B cell (primary cell): Measurements from ENCODE around the gene NFATC1. TPM values are rescaled to one million over a fixed set of nuclear protein-coding genes. Genes with fewer than 3 reads are reported as not detected.

Source experiments
- ATAC-seq: fragments of 200-7000 bp; cut with Tn5 transposase; one replicate; pipeline ENCODE4 v1.10.0; 2021; ENCODE audit warnings: low read depth, mild to moderate bottlenecking, moderate number of reproducible peaks, moderate library complexity
- CTCF ChIA-PET: fragments of 350-600 bp; sonication (Branson Sonifier 250); formaldehyde crosslinking; loops from one replicate; lab custom pipeline; 2021; ENCODE audit warnings: antibody characterized with exemption, inconsistent platforms; lab: Charles Lee
- POLR2A ChIA-PET: fragments of 350-600 bp; sonication (Branson Sonifier 250); formaldehyde crosslinking; loops from one replicate; lab custom pipeline; 2021; ENCODE audit warnings: antibody characterized with exemption; lab: Charles Lee
- DNase-seq: peaks from one replicate; pipeline ENCODE4 v3.0.0; 2013
- H2AFZ ChIP-seq: 2 replicates; pipeline ENCODE4 v1.6.1; 2012; ENCODE audit warnings: mild to moderate bottlenecking, low read depth, low read length; ENCODE audit not compliant: insufficient read depth, poor library complexity, severe bottlenecking
- H3K27ac ChIP-seq, 2 donors: 1 replicate in 1 of 2; 2 replicates in 1 of 2; pipeline ENCODE4 v1.5.1; 2012 to 2013; ENCODE audit warnings: low read length in 2 of 2, mild to moderate bottlenecking in 2 of 2, moderate library complexity in 1 of 2
- H3K27me3 ChIP-seq, 4 experiments: fragments of 200-600 bp in 1 of 4; sonication (generic) in 1 of 4; replicated peaks in 1 of 4; 1 replicate in 2 of 4; 2 replicates in 2 of 4; pipeline versions ENCODE4 v1.6.1 to v1.7.0; 2013 to 2016; ENCODE audit warnings: low read length in 3 of 4, mild to moderate bottlenecking in 2 of 4, mixed read lengths in 1 of 4, moderate library complexity in 1 of 4; ENCODE audit not compliant: insufficient read depth in 4 of 4, control insufficient read depth in 3 of 4; ENCODE audit errors: control extremely low read depth in 1 of 4
- H3K36me3 ChIP-seq, 2 experiments: replicated peaks in 1 of 2; 1 replicate in 1 of 2; 2 replicates in 1 of 2; pipeline versions ENCODE4 v1.6.1 to v1.7.1; 2013; ENCODE audit warnings: low read length in 1 of 2; ENCODE audit not compliant: insufficient read depth in 2 of 2, control insufficient read depth in 1 of 2; ENCODE audit errors: control extremely low read depth in 1 of 2, extremely low read depth in 1 of 2
- H3K4me1 ChIP-seq, 2 donors: fragments of 200-600 bp in 1 of 2; sonication (generic) in 1 of 2; 1 replicate in 1 of 2; 2 replicates in 1 of 2; pipeline versions ENCODE4 v1.5.1 to v1.6.1; 2013 to 2017; ENCODE audit warnings: low read length in 2 of 2; ENCODE audit not compliant: control insufficient read depth in 2 of 2, insufficient read depth in 2 of 2
- H3K4me2 ChIP-seq: replicated peaks from 2 replicates; pipeline ENCODE3; 2012; ENCODE audit warnings: mild to moderate bottlenecking, low read depth, low read length; ENCODE audit not compliant: poor library complexity, severe bottlenecking
- H3K4me3 ChIP-seq, 5 experiments: fragments of 200-600 bp in 1 of 5; sonication (generic) in 1 of 5; 1 replicate in 3 of 5; 2 replicates in 2 of 5; pipeline versions ENCODE4 v1.5.1 to v1.7.0; 2011 to 2016; ENCODE audit warnings: low read length in 4 of 5, mild to moderate bottlenecking in 4 of 5, low read depth in 2 of 5, control low read depth in 1 of 5, moderate library complexity in 1 of 5; ENCODE audit not compliant: insufficient read depth in 1 of 5; ENCODE audit errors: control extremely low read depth in 1 of 5, extremely low read depth in 1 of 5
- H3K79me2 ChIP-seq: fragments of 200-600 bp; sonication (generic); one replicate; pipeline ENCODE4 v1.6.0; 2016; ENCODE audit warnings: low read length; ENCODE audit not compliant: control insufficient read depth, insufficient read depth
- H3K9ac ChIP-seq: fragments of 200-600 bp; sonication (generic); 2 replicates; pipeline ENCODE4 v1.6.1; 2017; ENCODE audit warnings: mild to moderate bottlenecking, low read length, moderate library complexity
- H3K9me3 ChIP-seq, 3 donors: one replicate each; pipeline versions ENCODE4 v1.6.1 to v1.7.1; 2013; ENCODE audit warnings: low read length in 2 of 3; ENCODE audit not compliant: control insufficient read depth in 2 of 3, insufficient read depth in 1 of 3; ENCODE audit errors: control extremely low read depth in 1 of 3
- H4K20me1 ChIP-seq: 2 replicates; pipeline ENCODE4 v1.6.0; 2012; ENCODE audit warnings: mild to moderate bottlenecking, low read length; ENCODE audit not compliant: insufficient read depth, control insufficient read depth, poor library complexity, severe bottlenecking
- H3K27ac Mint-ChIP-seq: one replicate; pipeline ENCODE4 v1.8.0; 2021; ENCODE audit warnings: mixed read lengths
- H3K27me3 Mint-ChIP-seq: one replicate; pipeline ENCODE4 v1.8.0; 2021; ENCODE audit warnings: mixed read lengths
- H3K4me1 Mint-ChIP-seq: one replicate; pipeline ENCODE4 v1.8.0; 2021; ENCODE audit warnings: mixed read lengths
- H3K4me3 Mint-ChIP-seq: one replicate; pipeline ENCODE4 v1.8.0; 2021; ENCODE audit warnings: mixed read lengths
- H3K9me3 Mint-ChIP-seq: one replicate; pipeline ENCODE4 v1.8.0; 2022; ENCODE audit warnings: mixed read lengths; ENCODE audit not compliant: insufficient read depth
- EZH2 ChIP-seq: IDR thresholded peaks from 2 replicates; pipeline ENCODE4 v1.6.1; 2012; ENCODE audit warnings: borderline replicate concordance, low read depth, mild to moderate bottlenecking, moderate library complexity, low read length; ENCODE audit not compliant: insufficient read depth, poor library complexity, severe bottlenecking
- WGBS: methylation state at CpG from one replicate; pipeline ENCODE4 v1.1.5; 2013; ENCODE audit warnings: missing lambda C conversion rate; ENCODE audit not compliant: insufficient coverage; 5-methylcytosine and 5-hydroxymethylcytosine counted together
- intact Hi-C: fragments of 100-400 bp; cut with micrococcal nuclease; formaldehyde crosslinking; loops from one replicate; pipeline ENCODE4 v1.10.0; 2022
- polyA plus RNA-seq: library from polyadenylated mRNA; depleted of rRNA; stranded (reverse); fragments of >200 nt; gene quantifications from 2 replicates; pipeline ENCODE4 v1.2.3, GENCODE V29; 2012
- total RNA-seq, 2 donors: library from RNA; stranded (reverse); fragments of 120-200 nt in 1 of 2; gene quantifications; 1 replicate in 1 of 2; 2 replicates in 1 of 2; pipeline versions ENCODE4 v1.2.3 to v1.2.4, GENCODE V29; 2013 to 2022
- TF ChIP-seq, protein P1 (sequence below): fragments of 200-600 bp; IDR thresholded peaks from one replicate; pipeline ENCODE4 v1.8.0; 2022; ENCODE audit warnings: antibody characterized with exemption, mild to moderate bottlenecking

The NFATC1 gene
- total and polyA plus RNA-seq, 2 donors (not counting 1 experiment from before 2014, with no cell fraction given): 32.2 to 108 TPM

DNA sequence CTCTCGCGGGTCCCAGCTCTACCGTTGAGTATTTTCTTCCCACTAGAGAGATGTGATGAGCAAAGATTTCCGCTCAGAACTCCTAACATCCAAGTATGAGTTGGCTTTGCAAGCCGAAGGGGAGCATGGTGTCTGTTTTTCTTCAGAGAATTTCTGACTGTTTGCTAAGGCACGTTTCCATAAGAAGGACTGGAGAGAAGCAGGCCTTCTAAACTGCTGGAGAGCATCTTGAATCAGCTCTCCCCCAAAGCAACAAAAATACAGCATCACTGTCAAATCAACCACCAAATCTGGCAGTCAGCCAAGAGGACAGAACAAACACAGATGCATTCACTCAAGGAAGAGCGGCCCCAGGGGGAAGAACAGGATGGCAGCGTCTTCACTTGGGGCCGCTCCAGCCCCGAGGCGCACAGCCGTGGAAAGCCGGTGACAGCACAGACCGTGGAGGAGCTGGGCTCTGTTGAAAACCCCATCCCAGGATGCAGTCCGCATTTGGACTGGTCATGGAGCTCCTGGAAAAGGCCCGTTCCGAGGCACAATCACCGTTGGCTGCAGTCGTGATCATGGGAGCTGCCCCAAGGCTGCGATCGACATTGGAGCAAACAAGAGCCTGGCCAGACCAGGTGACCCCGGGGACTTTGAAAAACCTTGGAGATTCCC, 101.4 kb downstream of the NFATC1 start:
- H4K20me1 ChIP-seq: peaks cover 11% of the 10 kb centered on the region
- H3K27ac ChIP-seq: peak overlapping the region; percentile 68
- DNase-seq (peak; percentile 82), ATAC-seq (peak; percentile 80)
- WGBS: 42% methylated on average over 16 of the region's 22 CpGs
- H3K79me2 ChIP-seq: peaks cover 51% of the 10 kb centered on the region
- peaks cover 32% of the 10 kb centered on the region in 2 donors for H3K4me1 ChIP-seq
- peak overlapping the region; percentile 22 for H3K9ac ChIP-seq
- peaks cover 0 to 4% of the 10 kb centered on the region in 2 experiments for H3K36me3 ChIP-seq
- H3K27ac Mint-ChIP-seq: peak overlapping the region; percentile 84
- no peaks in the 10 kb centered on the region for H3K27me3 Mint-ChIP-seq
- ChIA-PET CTCF (interaction anchor here (0.9 to 2.1 kb wide), 6 partner anchors 10 to 117 kb away, joined by 3 to 12 read pairs (median 4); no protein-coding TSS in a partner anchor), POLR2A (interaction anchor here (0.9 to 3.6 kb wide), 3 partner anchors 11 to 31 kb away, joined by 3 to 28 read pairs (median 9); no protein-coding TSS in a partner anchor)
- TF ChIP-seq, protein P1, sequence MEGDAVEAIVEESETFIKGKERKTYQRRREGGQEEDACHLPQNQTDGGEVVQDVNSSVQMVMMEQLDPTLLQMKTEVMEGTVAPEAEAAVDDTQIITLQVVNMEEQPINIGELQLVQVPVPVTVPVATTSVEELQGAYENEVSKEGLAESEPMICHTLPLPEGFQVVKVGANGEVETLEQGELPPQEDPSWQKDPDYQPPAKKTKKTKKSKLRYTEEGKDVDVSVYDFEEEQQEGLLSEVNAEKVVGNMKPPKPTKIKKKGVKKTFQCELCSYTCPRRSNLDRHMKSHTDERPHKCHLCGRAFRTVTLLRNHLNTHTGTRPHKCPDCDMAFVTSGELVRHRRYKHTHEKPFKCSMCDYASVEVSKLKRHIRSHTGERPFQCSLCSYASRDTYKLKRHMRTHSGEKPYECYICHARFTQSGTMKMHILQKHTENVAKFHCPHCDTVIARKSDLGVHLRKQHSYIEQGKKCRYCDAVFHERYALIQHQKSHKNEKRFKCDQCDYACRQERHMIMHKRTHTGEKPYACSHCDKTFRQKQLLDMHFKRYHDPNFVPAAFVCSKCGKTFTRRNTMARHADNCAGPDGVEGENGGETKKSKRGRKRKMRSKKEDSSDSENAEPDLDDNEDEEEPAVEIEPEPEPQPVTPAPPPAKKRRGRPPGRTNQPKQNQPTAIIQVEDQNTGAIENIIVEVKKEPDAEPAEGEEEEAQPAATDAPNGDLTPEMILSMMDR: no peak
- TF ChIP-seq EZH2: no peak
- H3K4me1 Mint-ChIP-seq: peaks cover 33% of the 10 kb centered on the region
- peaks cover 8% of the 10 kb centered on the region for H3K9me3 Mint-ChIP-seq
- H3K9me3 ChIP-seq: peaks cover 12 to 35% (median 18%) of the 10 kb centered on the region in 3 donors
- no peak overlapping the region for H2AFZ ChIP-seq
- peak overlapping the region; percentile 80 for H3K4me3 Mint-ChIP-seq
- H3K4me2 ChIP-seq: peak overlapping the region; percentile 56
- H3K4me3 ChIP-seq: peak overlapping the region in 1 of 5 experiments; percentile 7
- intact Hi-C loops: loop anchor here (1.0 kb wide), 3 partner anchors 10 to 37 kb away; no protein-coding TSS in a partner anchor
- H3K27me3 ChIP-seq: no peaks in the 10 kb centered on the region
